OCI-LY7 (cell line): ENCODE measurements around the gene ETV7. TPM values are rescaled to one million over a fixed set of nuclear protein-coding genes. Genes with fewer than 3 reads are reported as not detected.

ENCODE experiments used
- BruUV-seq: library from RNA; stranded (reverse); fragments of 400-500 nt; replicated peaks from 2 replicates; lab custom pipeline; 2021; lab: Mats Ljungman, UMichigan
- CTCF ChIA-PET: fragments of 300-600 bp; sonication (Branson Sonifier 250); formaldehyde crosslinking; loops from one replicate; lab custom pipeline; 2022; ENCODE audit warnings: antibody characterized with exemption; ENCODE audit not compliant: unreplicated experiment; lab: Charles Lee
- POLR2A ChIA-PET: fragments of 300-600 bp; sonication (Branson Sonifier 250); formaldehyde crosslinking; loops from one replicate; lab custom pipeline; 2022; ENCODE audit warnings: antibody characterized with exemption; lab: Charles Lee
- DNase-seq: peaks from one replicate; pipeline ENCODE4 v3.0.0-alpha.2; 2015; ENCODE audit warnings: low spot score
- H2AFZ ChIP-seq: fragments of 200-600 bp; sonication (generic), shearing (Covaris generic); 2 replicates; pipeline ENCODE4 v1.6.1; 2014; ENCODE audit warnings: mild to moderate bottlenecking, antibody characterized with exemption, low read length, moderate library complexity
- H3K27ac ChIP-seq: fragments of 200-600 bp; sonication (generic); 2 replicates; pipeline ENCODE4 v1.5.1; 2014; ENCODE audit warnings: mixed run types, low read depth, mild to moderate bottlenecking, moderate library complexity, low read length, inconsistent platforms; ENCODE audit not compliant: poor library complexity, severe bottlenecking
- H3K36me3 ChIP-seq: fragments of 200-600 bp; sonication (generic); 2 replicates; pipeline ENCODE4 v1.6.1; 2014; ENCODE audit warnings: mild to moderate bottlenecking, antibody characterized with exemption, low read length, moderate library complexity, mixed read lengths; ENCODE audit not compliant: insufficient read depth
- H3K4me1 ChIP-seq: fragments of 200-600 bp; sonication (generic); 2 replicates; pipeline ENCODE4 v1.5.1; 2014; ENCODE audit warnings: mild to moderate bottlenecking, low read length; ENCODE audit not compliant: insufficient read depth, poor library complexity, severe bottlenecking
- H3K4me2 ChIP-seq: fragments of 200-600 bp; sonication (generic); 2 replicates; pipeline ENCODE4 v1.6.1; 2014; ENCODE audit warnings: mild to moderate bottlenecking, low read length
- H3K4me3 ChIP-seq: fragments of 200-600 bp; sonication (generic); 2 replicates; pipeline ENCODE4 v1.5.1; 2014; ENCODE audit warnings: mild to moderate bottlenecking, low read depth, low read length; ENCODE audit not compliant: poor library complexity, severe bottlenecking
- H3K79me2 ChIP-seq: fragments of 200-600 bp; sonication (generic); 2 replicates; pipeline ENCODE4 v1.6.1; 2016; ENCODE audit warnings: low read depth, mild to moderate bottlenecking, low read length, moderate library complexity, mixed read lengths; ENCODE audit not compliant: insufficient read depth
- H3K9me2 ChIP-seq: fragments of 200-600 bp; sonication (generic); 2 replicates; pipeline ENCODE4 v1.6.1; 2016; ENCODE audit warnings: mild to moderate bottlenecking, low read length, mixed read lengths; ENCODE audit not compliant: insufficient read depth
- H3K9me3 ChIP-seq: fragments of 200-600 bp; sonication (generic); 2 replicates; pipeline ENCODE4 v1.6.1; 2014; ENCODE audit warnings: mild to moderate bottlenecking, mixed run types, low read length, mixed read lengths
- H4K20me1 ChIP-seq: fragments of 200-600 bp; sonication (generic); 2 replicates; pipeline ENCODE4 v1.6.1; 2014; ENCODE audit warnings: mild to moderate bottlenecking, antibody characterized with exemption, low read length, moderate library complexity, mixed read lengths; ENCODE audit not compliant: insufficient read depth
- EZH2phosphoT487 ChIP-seq: fragments of 200-600 bp; sonication (generic); IDR thresholded peaks from 2 replicates; pipeline ENCODE4 v1.6.1; 2018; ENCODE audit warnings: low read depth, borderline replicate concordance, mild to moderate bottlenecking, mixed run types, antibody characterized with exemption, low read length, moderate library complexity, mixed read lengths
- intact Hi-C: fragments of 100-400 bp; cut with micrococcal nuclease; formaldehyde crosslinking; loops from one replicate; pipeline ENCODE4 v1.10.0; 2022; ENCODE audit not compliant: unreplicated experiment
- total RNA-seq, 2 experiments: library from RNA; depleted of rRNA in 1 of 2; stranded (reverse); fragments of >200 nt in 1 of 2; shearing (Covaris generic) in 1 of 2; gene quantifications; 2 replicates each; pipeline ENCODE4 v1.2.3, GENCODE V29; 2014 to 2022
- TF ChIP-seq, protein P1 (sequence below): fragments of 200-600 bp; sonication (generic); conservative IDR thresholded peaks from 2 replicates; pipeline ENCODE4 v1.5.1; 2014; ENCODE audit warnings: mild to moderate bottlenecking, antibody characterized with exemption, low read length, moderate library complexity, mixed read lengths

The ETV7 gene
- total RNA-seq, 2 experiments from 2014 or later, result not detected

DNA sequence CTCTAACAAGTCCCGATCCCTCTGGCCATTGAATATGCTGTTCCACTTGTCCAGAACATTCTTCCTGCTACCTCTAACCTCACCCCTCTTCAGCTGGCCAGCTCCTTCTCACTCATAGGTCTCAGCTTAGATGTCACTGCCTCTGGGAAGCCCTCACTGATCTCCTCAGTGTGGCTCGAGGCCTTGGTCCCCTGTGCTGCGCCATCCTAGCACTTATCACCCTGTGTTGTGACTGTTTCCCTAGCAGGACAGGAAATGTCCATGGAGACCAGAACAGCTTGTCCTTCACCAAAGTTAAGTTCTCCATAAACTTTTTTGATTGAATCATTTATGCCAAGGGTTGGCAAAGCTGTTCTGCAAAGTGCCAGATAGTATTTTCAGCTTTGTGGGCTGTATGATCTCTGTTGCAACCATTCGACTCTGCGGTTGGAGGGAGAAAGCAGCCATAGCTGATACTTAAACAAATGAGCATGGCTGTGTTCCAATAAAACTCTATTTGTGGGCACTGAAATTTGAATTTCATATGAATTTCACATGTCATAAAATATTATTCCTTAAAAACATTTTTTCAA lies 44.3 kb downstream of the ETV7 start:
- H3K4me1 ChIP-seq, result no peaks in the 10 kb centered on the region

DNA sequence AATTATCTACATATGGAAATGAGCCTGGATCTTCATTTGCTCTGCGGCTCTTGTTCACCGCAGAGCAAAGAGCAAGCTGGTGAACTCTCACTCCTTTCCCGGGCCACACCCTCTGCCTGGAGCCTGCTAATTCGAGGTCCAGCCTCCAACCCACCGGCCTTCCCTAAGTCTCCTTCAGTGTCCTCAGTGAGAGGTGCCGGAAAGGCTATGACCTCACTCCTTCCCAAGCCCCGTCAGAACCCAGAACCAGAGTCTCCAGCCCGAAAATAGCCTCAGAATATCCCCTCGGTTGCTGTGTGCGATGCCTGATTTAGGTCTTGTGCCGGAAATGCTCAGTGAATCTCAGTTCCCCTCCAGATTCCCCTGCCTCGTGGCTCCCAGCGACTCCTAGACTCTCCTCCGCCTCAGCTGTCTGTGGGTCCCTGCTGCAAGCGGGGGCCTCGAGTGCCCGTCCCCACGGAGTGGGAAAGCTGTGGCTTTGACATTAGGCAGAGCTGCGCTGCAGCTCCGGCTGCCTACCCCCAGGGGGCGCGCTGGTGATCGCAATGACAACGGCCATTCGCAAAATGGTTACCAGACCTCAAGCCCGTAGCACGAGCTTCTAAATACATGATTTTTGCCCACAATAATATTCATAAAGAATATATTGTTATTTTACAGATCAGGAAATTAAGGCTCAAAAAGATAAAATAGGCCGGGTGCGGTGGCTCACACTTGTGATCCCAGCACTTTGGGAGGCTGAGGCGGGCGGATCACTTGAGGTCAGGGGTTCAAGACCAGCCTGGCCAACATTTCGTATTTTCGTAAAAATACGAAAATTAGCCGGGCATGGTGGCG lies 46.6 kb downstream of the ETV7 start:
- BruUV-seq, result no TSS peak
- Histone ChIP-seq H3K36me3 (no peaks in the 10 kb centered on the region), H3K9me3 (no peaks in the 10 kb centered on the region), H3K4me2 (peak overlapping the region; percentile 28; the same call in 1 of the 2 replicates), H3K79me2 (no peaks in the 10 kb centered on the region), H2AFZ (no peak overlapping the region), H3K27ac (no peak overlapping the region), H3K4me1 (no peaks in the 10 kb centered on the region), H4K20me1 (no peaks in the 10 kb centered on the region), H3K4me3 (no peak overlapping the region), H3K9me2 (no peaks in the 10 kb centered on the region)
- intact Hi-C loops, result loop anchor here (1.0 kb wide), 1 partner anchor 19 kb away; no protein-coding TSS in a partner anchor
- ChIA-PET CTCF (interaction anchor here (1.1 kb wide), 2 partner anchors 14 to 24 kb away, joined by 3 to 4 read pairs; no protein-coding TSS in a partner anchor), POLR2A (interaction anchor here (0.6 kb wide), 1 partner anchor 1721 kb away, joined by 7 read pairs; no protein-coding TSS in a partner anchor)
- TF ChIP-seq, protein P1, sequence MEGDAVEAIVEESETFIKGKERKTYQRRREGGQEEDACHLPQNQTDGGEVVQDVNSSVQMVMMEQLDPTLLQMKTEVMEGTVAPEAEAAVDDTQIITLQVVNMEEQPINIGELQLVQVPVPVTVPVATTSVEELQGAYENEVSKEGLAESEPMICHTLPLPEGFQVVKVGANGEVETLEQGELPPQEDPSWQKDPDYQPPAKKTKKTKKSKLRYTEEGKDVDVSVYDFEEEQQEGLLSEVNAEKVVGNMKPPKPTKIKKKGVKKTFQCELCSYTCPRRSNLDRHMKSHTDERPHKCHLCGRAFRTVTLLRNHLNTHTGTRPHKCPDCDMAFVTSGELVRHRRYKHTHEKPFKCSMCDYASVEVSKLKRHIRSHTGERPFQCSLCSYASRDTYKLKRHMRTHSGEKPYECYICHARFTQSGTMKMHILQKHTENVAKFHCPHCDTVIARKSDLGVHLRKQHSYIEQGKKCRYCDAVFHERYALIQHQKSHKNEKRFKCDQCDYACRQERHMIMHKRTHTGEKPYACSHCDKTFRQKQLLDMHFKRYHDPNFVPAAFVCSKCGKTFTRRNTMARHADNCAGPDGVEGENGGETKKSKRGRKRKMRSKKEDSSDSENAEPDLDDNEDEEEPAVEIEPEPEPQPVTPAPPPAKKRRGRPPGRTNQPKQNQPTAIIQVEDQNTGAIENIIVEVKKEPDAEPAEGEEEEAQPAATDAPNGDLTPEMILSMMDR, result peak; percentile 96
- no peak for TF ChIP-seq EZH2phosphoT487
- peak; percentile 66 for DNase-seq

More for the DNA sequence above, 44.3 kb downstream of the ETV7 start:
- no TSS peak for BruUV-seq
- Histone ChIP-seq H3K27ac (no peak overlapping the region), H3K4me3 (no peak overlapping the region), H3K79me2 (no peaks in the 10 kb centered on the region), H3K4me2 (no peak overlapping the region), H3K9me2 (no peaks in the 10 kb centered on the region), H3K36me3 (no peaks in the 10 kb centered on the region), H3K9me3 (no peaks in the 10 kb centered on the region), H2AFZ (no peak overlapping the region), H4K20me1 (no peaks in the 10 kb centered on the region)
- ChIA-PET CTCF (interaction anchor here (0.6 kb wide), 1 partner anchor 60 kb away, joined by 3 read pairs; no protein-coding TSS in a partner anchor), POLR2A (no interaction called here)
- DNase-seq, result no peak
- intact Hi-C loops, result no loop called here
- no peak for TF ChIP-seq EZH2phosphoT487
- TF ChIP-seq, protein P1, result no peak
